H1 (cell line): Measurements from ENCODE around the gene TGM1. TPM values are rescaled to one million over a fixed set of nuclear protein-coding genes. Genes with fewer than 3 reads are reported as not detected.

ENCODE experiments used
- ASH2L ChIP-seq: fragments of 200-600, 300-600 bp; sonication (generic); IDR thresholded peaks from one replicate; pipeline ENCODE4 v1.7.1; 2017; ENCODE audit warnings: low read length
- ATF2 ChIP-seq: IDR thresholded peaks from 2 replicates; pipeline ENCODE4 v1.6.1; 2012; ENCODE audit warnings: low read length, inconsistent platforms
- CEBPB ChIP-seq: IDR thresholded peaks from 2 replicates; pipeline ENCODE4 v1.6.1; 2012; ENCODE audit warnings: low read depth, low read length
- CHD1 ChIP-seq: IDR thresholded peaks from 2 replicates; pipeline ENCODE4 v1.6.1; 2012; ENCODE audit warnings: low read depth, low read length, improper control_type of control experiment
- CTBP2 ChIP-seq: IDR thresholded peaks from 2 replicates; pipeline ENCODE4 v1.7.0; 2011; ENCODE audit warnings: borderline replicate concordance, mild to moderate bottlenecking, moderate library complexity, mixed read lengths, low read length; ENCODE audit not compliant: insufficient read depth, insufficient read length
- FOSL1 ChIP-seq: IDR thresholded peaks from 2 replicates; pipeline ENCODE4 v1.6.1; 2011; ENCODE audit warnings: mild to moderate bottlenecking, low read depth, low read length, moderate library complexity; ENCODE audit not compliant: insufficient read depth
- HDAC2 ChIP-seq, 2 experiments: fragments of 300-600 bp in 1 of 2; sonication (generic) in 1 of 2; IDR thresholded peaks; 2 replicates each; pipeline ENCODE4 v1.6.1; 2011 to 2012; ENCODE audit warnings: low read depth in 2 of 2, low read length in 2 of 2, mild to moderate bottlenecking in 2 of 2, moderate library complexity in 2 of 2, borderline replicate concordance in 1 of 2, inconsistent platforms in 1 of 2
- JUND ChIP-seq: IDR thresholded peaks from 2 replicates; pipeline ENCODE4 v1.6.1; 2011; ENCODE audit warnings: mild to moderate bottlenecking, improper control_type of control experiment, low read length
- KDM5A ChIP-seq: fragments of 200-600 bp; IDR thresholded peaks from 2 replicates; pipeline ENCODE4 v1.7.1; 2012; ENCODE audit warnings: mild to moderate bottlenecking, low read length, inconsistent platforms, mixed read lengths
- MAFK ChIP-seq: IDR thresholded peaks from 2 replicates; pipeline ENCODE4 v1.6.1; 2012; ENCODE audit warnings: low read depth, mild to moderate bottlenecking, improper control_type of control experiment, low read length
- POLR2AphosphoS5 ChIP-seq: IDR thresholded peaks from 2 replicates; pipeline ENCODE4 v1.6.1; 2011; ENCODE audit warnings: low read depth, low read length
- RBBP5 ChIP-seq: IDR thresholded peaks from 2 replicates; pipeline ENCODE4 v1.7.1; 2012; ENCODE audit warnings: low read depth, mild to moderate bottlenecking, inconsistent platforms, low read length, moderate library complexity, borderline replicate concordance
- RFX5 ChIP-seq: IDR thresholded peaks from 2 replicates; pipeline ENCODE4 v1.6.1; 2011; ENCODE audit warnings: low read depth, low read length, improper control_type of control experiment, borderline replicate concordance
- RXRA ChIP-seq: IDR thresholded peaks from 2 replicates; pipeline ENCODE4 v1.6.1; 2011; ENCODE audit warnings: low read depth, mild to moderate bottlenecking, low read length, moderate library complexity; ENCODE audit not compliant: insufficient read depth
- SIRT6 ChIP-seq: IDR thresholded peaks from one replicate; pipeline ENCODE4 v1.7.1; 2012; ENCODE audit warnings: low read length, inconsistent platforms
- SUZ12 ChIP-seq: fragments of 200-600 bp; sonication (generic); IDR thresholded peaks from 2 replicates; pipeline ENCODE4 v1.6.1; 2012; ENCODE audit warnings: mild to moderate bottlenecking, inconsistent platforms, low read length, moderate library complexity, mixed read lengths
- TAF7 ChIP-seq: optimal IDR thresholded peaks from 2 replicates; pipeline ENCODE3; 2011; ENCODE audit warnings: low read depth, mild to moderate bottlenecking, inconsistent platforms, low read length, moderate library complexity, borderline replicate concordance
- TBP ChIP-seq: IDR thresholded peaks from 2 replicates; pipeline ENCODE4 v1.6.1; 2011; ENCODE audit warnings: low read depth, low read length, improper control_type of control experiment
- polyA plus RNA-seq, 7 experiments: library from polyadenylated mRNA; depleted of rRNA in 3 of 7; stranded (reverse) in 5 of 7; unstranded in 2 of 7; fragments of >200 nt in 5 of 7; fragments of 200-250 nt in 2 of 7; gene quantifications; 1 replicate in 5 of 7; 2 replicates in 1 of 7; 4 replicates in 1 of 7; pipeline versions ENCODE4 v1.2.1 to v1.2.3, GENCODE V29; 2011 to 2013; ENCODE audit warnings: missing spikeins in 2 of 7, mixed read lengths in 2 of 7
- total RNA-seq: library from RNA; stranded (reverse); fragmentation: NEBNext Ultra II Directional; extraction: Animal tissue kit (Norgen Biotek cat#: 25700); gene quantifications from 2 replicates; pipeline ENCODE4 v1.2.1, GENCODE V29; 2021
- TF ChIP-seq, protein P1 (sequence below): IDR thresholded peaks from 2 replicates; pipeline ENCODE4 v1.6.1; 2011; ENCODE audit warnings: low read length, improper control_type of control experiment
- TF ChIP-seq, protein P2 (sequence below): IDR thresholded peaks from 2 replicates; pipeline ENCODE4 v1.6.1; 2011; ENCODE audit warnings: low read depth, mild to moderate bottlenecking, low read length; ENCODE audit not compliant: insufficient read depth

Gene TGM1
- total and polyA plus RNA-seq, 2 of the 8 experiments (the other 6 are each of a cell fraction or from before 2014, with no cell fraction given): 1.8 to 2.2 TPM

DNA sequence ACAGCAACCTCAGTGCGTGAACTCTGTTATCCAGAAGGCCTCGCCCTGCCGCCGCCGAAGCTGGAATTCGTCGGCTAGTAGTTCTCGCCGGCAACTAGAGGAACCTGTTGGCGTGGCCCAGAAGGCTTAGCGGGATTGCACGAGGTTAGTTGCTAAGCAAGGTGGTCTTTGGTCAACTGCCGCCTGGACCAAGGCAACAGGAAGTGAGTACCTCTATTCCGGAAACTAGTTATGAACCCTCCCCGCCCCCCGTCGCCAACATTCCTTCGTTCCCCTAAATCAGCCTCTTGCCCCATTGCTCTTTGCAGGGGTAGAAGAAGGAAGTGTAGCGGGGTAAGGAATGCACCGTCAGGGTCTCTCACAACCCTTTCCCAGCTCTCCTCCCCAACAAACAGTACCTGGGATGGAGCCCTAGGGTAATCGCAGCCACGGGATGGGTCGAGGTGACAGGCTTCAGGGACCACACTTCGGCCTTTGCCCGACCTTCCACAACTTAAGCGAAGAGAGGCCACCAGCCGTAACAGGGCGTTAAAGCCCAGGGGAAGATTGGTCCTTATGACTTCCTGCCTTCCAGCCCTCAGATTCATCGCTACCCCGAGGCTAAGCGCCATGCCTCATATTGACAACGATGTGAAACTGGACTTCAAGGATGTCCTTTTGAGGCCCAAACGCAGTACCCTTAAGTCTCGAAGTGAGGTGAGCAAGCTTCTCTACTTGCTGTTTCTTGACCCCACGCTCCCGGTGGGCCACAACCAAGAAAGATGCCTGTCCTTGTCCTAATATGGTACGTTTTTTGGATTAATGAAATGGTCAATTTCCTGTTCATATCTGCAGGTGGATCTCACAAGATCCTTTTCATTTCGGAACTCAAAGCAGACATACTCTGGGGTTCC is 30.1 kb downstream of the TGM1 start, which contains the start of gene GMPR2 (continued):
- no peak for TF ChIP-seq CEBPB
- TF ChIP-seq KDM5A: 0 out of 2 replicates have a peak, but pooled peaks have one; percentile 43
- no peak for TF ChIP-seq ATF2
- no peak for TF ChIP-seq FOSL1
- TF ChIP-seq CTBP2: no peak
- peak; percentile 45 for TF ChIP-seq TAF7
- TF ChIP-seq SIRT6: no peak
- TF ChIP-seq ASH2L: peak; percentile 71
- peak; percentile 57; the same call in 1 of the 2 replicates for TF ChIP-seq POLR2AphosphoS5
- TF ChIP-seq, protein P1, sequence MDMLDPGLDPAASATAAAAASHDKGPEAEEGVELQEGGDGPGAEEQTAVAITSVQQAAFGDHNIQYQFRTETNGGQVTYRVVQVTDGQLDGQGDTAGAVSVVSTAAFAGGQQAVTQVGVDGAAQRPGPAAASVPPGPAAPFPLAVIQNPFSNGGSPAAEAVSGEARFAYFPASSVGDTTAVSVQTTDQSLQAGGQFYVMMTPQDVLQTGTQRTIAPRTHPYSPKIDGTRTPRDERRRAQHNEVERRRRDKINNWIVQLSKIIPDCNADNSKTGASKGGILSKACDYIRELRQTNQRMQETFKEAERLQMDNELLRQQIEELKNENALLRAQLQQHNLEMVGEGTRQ: peak; percentile 20; the same call in 1 of the 2 replicates
- peak; percentile 53; the same call in 1 of the 2 replicates for TF ChIP-seq RBBP5
- TF ChIP-seq RXRA: no peak
- TF ChIP-seq CHD1: no peak
- no peak for TF ChIP-seq MAFK
- peak; percentile 44; the same call in 1 of the 2 replicates for TF ChIP-seq RFX5
- peak in 1 of 2 experiments; percentile 74; a peak in 1 of 4 replicates for TF ChIP-seq HDAC2 (IDR thresholded peaks at IDR 0.05; ENCODE audit: borderline replicate concordance in 1 of 2, low read depth in 2 of 2, low read length in 2 of 2)
- peak; percentile 59 for TF ChIP-seq TBP
- TF ChIP-seq, protein P2, sequence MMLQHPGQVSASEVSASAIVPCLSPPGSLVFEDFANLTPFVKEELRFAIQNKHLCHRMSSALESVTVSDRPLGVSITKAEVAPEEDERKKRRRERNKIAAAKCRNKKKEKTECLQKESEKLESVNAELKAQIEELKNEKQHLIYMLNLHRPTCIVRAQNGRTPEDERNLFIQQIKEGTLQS: no peak
- TF ChIP-seq JUND: no peak
- TF ChIP-seq SUZ12: no peak
